Right forelimb (tissue), 1 donor: Measurements from ENCODE around the gene FBLN2.
A peak's percentile ranks its signal among the peaks of the same experiment; 100 is the strongest.
"Not testable (repeated sequence)": the region's sequence is repeated elsewhere in the genome, so short reads cannot be mapped to it uniquely, and the experiment has no call there.

Experiments
- DNase-seq: peaks from one replicate; pipeline ENCODE4 v3.0.0-alpha.2; 2018

The FBLN2 gene

GRCh38 chr3:13548696-13549622 lies at the start of gene FBLN2:
FBLN2 (plus strand) TSS chr3:13549125; CDS start chr3:13570356, 21,231 bp downstream.
- peak; percentile 76 for DNase-seq

- not testable (repeated sequence) for DNase-seq
These were observed 49.7 kb upstream of the FBLN2 start for GRCh38 chr3:13499246-13499645.

- no peak for DNase-seq
These were observed 48.6 kb upstream of the FBLN2 start for GRCh38 chr3:13500133-13500885.

- DNase-seq, result no peak
These were observed 47.9 kb upstream of the FBLN2 start for GRCh38 chr3:13501056-13501455.

GRCh38 chr3:13501521-13501920 lies 47.4 kb upstream of the FBLN2 start:
- peak; percentile 29 for DNase-seq

- peak; percentile 34 for DNase-seq
These were observed 46.8 kb upstream of the FBLN2 start for GRCh38 chr3:13501958-13502790.

GRCh38 chr3:13502791-13503060 lies 46.2 kb upstream of the FBLN2 start:
- DNase-seq, result peak; percentile 19

- peak; percentile 24 for DNase-seq
These were observed 44.6 kb upstream of the FBLN2 start for GRCh38 chr3:13504161-13504831.

- peak; percentile 29 for DNase-seq
These were observed 43.5 kb upstream of the FBLN2 start for GRCh38 chr3:13505147-13506130.

GRCh38 chr3:13506239-13506638 lies 42.7 kb upstream of the FBLN2 start:
- DNase-seq, result peak; percentile 13

- DNase-seq, result peak; percentile 41
These were observed 42.2 kb upstream of the FBLN2 start for GRCh38 chr3:13506680-13507079.

- DNase-seq, result no peak
These were observed 41.7 kb upstream of the FBLN2 start for GRCh38 chr3:13507247-13507569.

GRCh38 chr3:13507570-13508339 lies 41.2 kb upstream of the FBLN2 start:
- peak; percentile 75 for DNase-seq

GRCh38 chr3:13508496-13508895 lies 40.4 kb upstream of the FBLN2 start:
- no peak for DNase-seq

GRCh38 chr3:13509059-13509815 lies 39.7 kb upstream of the FBLN2 start:
- DNase-seq, result peak; percentile 9

GRCh38 chr3:13509816-13510192 lies 39.1 kb upstream of the FBLN2 start:
- DNase-seq, result peak; percentile 15

- peak; percentile 34 for DNase-seq
These were observed 36.5 kb upstream of the FBLN2 start for GRCh38 chr3:13512451-13512850.

GRCh38 chr3:13513051-13513912 lies 35.6 kb upstream of the FBLN2 start:
- DNase-seq, result peak; percentile 57
